WTC11 (cell line): ENCODE results near the gene CALHM5.

Experiments used
- CTCF ChIP-seq: fragments of 200-600 bp; IDR thresholded peaks from 2 replicates; pipeline ENCODE4 v1.8.0; 2022; ENCODE audit warnings: antibody characterized with exemption
- RELA ChIP-seq: sonication (generic); formaldehyde crosslinking; IDR thresholded peaks from 2 replicates; pipeline ENCODE4 v1.8.1; 2022; ENCODE audit warnings: missing genetic modification reagents, mild to moderate bottlenecking, borderline replicate concordance
- STAT6 ChIP-seq: sonication (generic); formaldehyde crosslinking; conservative IDR thresholded peaks from 2 replicates; pipeline ENCODE4 v1.8.1; 2023; ENCODE audit warnings: mild to moderate bottlenecking, low read depth, missing genetic modification reagents, moderate library complexity
- ZBTB21 ChIP-seq: sonication (generic); formaldehyde crosslinking; IDR thresholded peaks from 2 replicates; pipeline ENCODE4 v1.8.1; 2023; ENCODE audit warnings: mild to moderate bottlenecking, missing genetic modification reagents, borderline replicate concordance

DNA sequence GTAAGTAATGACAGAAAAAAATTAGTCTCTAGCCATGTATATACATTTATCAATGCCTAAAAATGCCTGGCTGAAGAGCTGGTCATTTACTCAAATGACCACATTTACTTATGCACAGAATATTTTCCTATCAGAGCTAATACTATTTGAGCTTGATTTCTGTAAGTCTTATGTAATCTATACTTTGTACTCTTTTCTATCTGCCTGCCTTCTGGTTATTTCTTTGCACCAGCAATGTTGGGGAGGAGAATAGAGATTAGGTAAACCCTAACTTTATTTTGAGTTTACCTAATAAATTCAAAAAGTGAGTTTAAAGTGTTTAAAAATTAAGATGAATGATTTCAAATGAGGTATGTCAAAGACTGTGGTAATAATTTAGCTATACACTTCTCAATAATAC lies 3.7 kb downstream of the CALHM5 start:
- no peak for TF ChIP-seq CTCF
- no peak for TF ChIP-seq RELA (CRISPR knock-in tag)
- TF ChIP-seq STAT6 (CRISPR knock-in tag): no peak
- no peak for TF ChIP-seq ZBTB21 (CRISPR knock-in tag)
